NCI-H2171 treated with DMSO at 0.1 percent for 48 hours (cell line): ENCODE data around the gene NFATC1.

Source experiments
- DNase-seq: peaks from one replicate; lab custom pipeline; 2025; lab: John Stamatoyannopoulos, UW

NFATC1 gene

DNA sequence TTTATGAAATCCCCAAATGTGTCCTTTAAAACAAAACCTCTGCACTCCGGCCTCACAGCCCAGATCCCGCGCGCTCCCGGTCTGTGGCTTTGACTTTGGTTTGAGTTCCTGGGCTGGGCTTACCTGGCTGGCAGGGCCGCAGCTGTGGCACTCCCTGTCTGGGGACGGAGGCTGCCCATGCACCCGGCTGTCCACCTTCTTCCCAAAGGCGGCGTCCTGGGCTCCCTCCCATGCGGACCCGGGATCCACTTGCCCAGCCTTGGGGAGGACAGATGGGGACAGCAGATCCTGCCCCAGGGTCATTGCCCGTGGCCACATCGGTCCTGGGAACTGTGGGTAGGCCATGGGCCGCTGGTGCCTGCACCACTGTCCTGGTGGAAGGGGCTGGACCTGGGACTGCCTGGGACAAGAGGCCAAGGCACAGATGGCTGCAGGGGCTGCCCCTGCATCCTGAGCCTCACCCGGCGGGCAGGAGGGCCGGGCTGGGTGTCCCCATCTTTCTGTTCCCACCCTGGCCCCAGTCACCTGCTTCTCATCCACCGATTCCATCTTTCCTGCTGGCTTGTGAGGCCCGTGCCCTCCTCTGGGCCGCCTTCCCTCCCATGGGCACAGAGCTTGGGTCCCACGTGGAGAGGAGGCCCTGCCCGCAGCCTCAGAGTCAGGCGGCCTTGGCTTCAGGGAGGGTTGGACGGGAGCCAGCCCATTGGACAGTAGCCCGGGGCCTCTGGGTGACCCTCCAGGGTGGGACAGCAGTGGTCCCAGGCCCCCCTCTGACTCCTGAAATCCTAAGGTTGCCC lies 27.7 kb downstream of the NFATC1 start:
- no peak for DNase-seq

DNA sequence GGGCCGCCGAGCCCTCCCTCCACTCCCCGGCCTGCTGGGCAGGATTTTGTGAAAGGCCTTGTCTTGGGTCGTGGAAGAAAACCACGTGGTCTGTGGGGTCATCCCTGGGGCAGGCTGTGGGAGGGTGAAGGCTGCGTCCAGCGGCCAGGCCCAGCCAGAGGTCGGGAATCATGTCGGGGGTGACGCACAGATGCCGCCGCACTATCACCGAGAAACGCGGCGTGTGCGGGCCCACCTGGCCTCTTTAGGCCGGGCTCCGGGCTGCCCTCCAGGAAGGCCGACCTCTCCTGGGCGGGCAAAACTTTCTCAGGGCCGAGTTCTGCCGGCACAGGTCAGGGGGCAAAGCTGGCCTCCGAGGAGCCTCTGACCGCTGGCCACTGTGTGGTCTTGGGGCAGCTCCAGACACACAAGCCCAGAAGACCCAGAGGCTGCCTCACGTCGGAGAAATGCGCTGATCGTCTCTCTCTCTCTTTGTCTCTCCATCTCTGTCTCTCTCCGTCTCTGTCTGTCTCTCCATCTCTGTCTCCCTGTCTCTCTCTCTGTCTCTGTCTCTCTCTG lies 28.4 kb downstream of the NFATC1 start:
- no peak for DNase-seq

- no peak for DNase-seq
These were observed 29.3 kb downstream of the NFATC1 start for GRCh38 chr18:79424880-79425568.

DNA sequence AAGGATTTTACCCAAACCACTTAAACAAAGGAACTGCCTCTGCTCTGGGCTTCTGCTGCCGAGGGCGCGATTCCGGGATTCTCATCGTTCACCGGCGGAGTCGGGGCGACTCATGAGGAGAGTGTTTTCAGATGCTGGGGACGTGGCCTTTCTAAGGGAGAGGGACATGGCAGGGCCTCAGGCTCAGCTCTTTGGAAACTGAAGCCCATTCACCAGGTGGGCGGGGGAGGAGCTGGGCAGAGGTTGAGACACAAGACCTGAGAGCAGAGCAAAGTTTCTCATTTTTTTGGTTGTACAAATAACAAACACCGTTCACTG lies 29.8 kb downstream of the NFATC1 start:
- DNase-seq: no peak

DNA sequence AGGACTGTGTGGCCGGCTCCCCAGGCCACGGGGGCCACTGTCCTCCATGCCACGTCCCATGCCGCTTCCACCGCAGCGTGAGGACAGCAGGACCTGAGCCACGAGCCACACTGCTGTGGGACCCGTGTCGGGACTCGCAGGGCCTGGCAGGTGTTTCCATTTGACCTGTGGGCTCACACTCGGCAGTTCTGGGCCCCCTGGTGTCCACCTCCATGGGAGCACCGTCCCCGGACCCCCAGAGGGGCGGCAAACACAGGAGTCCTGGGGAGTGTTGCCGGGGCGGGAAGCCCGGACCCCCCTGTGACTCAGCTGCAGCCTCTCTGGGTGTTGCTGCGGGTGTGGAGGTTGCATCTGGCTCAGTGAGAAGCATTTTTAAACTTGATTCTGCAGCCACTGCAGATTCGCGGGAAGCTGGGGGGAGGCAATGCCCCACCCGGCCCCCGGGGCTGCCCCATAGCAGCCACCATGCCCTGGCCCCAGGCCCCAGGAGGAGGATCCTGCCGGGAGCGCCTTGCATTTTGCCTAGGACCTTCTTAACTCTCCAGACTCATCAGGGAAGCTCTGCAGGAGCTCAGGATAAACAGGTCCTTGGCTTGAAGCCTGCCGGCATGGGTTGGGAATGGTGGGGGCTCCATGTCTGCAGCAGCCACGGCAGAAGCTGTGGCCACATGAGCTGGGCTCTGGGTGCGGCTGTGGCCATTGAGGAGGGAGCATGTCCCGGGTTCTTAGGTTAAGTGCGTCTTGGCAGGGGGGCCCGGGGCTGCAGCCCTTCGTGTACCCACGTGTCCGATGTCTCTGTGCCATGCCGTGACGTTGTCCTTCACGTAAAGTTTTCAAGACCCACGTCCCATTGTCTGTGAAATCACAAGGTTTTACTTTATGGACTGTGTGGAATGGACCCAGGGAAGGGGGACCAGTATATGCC lies 30.9 kb downstream of the NFATC1 start:
- DNase-seq: no peak

GRCh38 chr18:79427368-79428225 lies 31.9 kb downstream of the NFATC1 start:
- DNase-seq: no peak

GRCh38 chr18:79428287-79428686 lies 32.6 kb downstream of the NFATC1 start:
- no peak for DNase-seq

- no peak for DNase-seq
These were observed 33.7 kb downstream of the NFATC1 start for GRCh38 chr18:79429381-79429780.

DNA sequence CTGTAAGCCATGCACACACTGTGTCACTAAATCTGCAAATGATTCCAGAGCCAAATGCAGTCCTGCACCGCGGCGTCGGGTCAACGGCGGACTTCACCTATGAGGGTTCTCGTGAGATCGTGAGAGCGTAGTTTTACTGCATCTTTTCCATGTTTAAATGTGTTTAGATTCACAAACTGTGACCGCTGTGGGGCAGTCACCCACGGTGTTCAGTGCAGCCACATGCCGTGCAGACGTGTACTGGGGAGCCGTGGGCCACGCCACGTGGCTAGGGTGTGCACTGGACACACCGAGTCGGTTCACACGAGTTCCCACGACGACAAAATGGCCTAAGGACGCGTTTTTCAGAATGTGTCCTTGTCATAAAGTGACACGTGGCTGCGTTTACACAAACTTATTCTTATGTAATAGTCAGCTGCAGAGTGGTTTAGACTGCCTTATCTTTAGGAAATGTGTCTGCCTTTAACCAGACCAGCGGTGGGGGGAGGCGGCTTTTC lies 34.1 kb downstream of the NFATC1 start:
- DNase-seq: no peak

- DNase-seq: no peak
These were observed 36.8 kb downstream of the NFATC1 start for GRCh38 chr18:79432376-79433120.

DNA sequence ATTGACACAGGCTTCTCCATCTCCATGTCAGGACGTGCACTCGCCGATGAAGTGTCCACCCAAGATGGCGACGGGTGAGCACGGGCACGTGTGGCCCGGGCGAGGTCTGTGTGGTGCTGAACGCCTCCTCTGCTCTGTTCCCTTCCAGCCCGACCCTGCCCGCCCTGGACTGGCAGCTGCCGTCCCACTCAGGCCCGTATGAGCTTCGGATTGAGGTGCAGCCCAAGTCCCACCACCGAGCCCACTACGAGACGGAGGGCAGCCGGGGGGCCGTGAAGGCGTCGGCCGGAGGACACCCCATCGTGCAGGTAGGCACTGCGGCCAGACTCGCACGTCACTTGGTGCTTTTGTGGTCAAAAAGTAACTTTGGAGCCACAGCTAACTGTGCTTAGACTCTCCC lies 37.7 kb downstream of the NFATC1 start:
- DNase-seq: no peak

- DNase-seq: peak; percentile 20
These were observed 39.1 kb downstream of the NFATC1 start for GRCh38 chr18:79434607-79435401.

DNA sequence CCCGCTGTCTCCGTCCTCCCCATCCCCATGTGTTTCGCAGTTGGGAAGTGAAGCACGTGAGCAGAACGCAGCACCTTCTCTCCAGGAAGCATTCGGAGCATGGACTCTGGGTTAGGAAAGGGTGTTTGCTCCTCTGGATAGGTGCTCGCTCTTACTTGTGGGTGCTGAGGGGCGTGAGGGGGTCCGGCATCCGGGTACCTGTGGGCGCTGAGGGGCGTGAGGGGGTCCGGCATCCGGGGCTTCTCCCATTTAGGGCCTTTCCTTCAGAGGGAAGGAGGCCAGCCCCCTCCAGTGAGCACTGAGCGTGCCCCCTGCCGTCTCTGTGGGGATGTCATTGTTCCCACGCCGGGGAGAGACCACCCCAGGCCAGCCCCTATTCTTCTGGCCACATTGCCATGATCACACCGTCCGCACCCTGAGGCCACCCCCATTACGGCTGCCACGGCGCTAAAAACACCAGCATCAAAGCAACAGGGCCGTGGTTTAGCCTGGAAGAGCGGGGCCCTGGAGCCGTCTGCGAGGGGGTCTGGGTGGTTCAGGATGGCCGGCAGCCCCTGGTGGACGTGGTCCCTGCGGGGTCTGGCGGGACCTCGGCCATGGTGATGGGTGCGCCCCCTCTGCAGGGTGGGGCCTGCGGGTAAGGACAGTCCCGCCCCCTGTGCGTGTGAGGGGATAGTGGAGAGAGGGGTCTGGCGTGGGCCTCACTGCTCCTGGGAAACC lies 41.0 kb downstream of the NFATC1 start:
- DNase-seq: no peak

GRCh38 chr18:79438089-79438897 lies 42.6 kb downstream of the NFATC1 start:
- no peak for DNase-seq

DNA sequence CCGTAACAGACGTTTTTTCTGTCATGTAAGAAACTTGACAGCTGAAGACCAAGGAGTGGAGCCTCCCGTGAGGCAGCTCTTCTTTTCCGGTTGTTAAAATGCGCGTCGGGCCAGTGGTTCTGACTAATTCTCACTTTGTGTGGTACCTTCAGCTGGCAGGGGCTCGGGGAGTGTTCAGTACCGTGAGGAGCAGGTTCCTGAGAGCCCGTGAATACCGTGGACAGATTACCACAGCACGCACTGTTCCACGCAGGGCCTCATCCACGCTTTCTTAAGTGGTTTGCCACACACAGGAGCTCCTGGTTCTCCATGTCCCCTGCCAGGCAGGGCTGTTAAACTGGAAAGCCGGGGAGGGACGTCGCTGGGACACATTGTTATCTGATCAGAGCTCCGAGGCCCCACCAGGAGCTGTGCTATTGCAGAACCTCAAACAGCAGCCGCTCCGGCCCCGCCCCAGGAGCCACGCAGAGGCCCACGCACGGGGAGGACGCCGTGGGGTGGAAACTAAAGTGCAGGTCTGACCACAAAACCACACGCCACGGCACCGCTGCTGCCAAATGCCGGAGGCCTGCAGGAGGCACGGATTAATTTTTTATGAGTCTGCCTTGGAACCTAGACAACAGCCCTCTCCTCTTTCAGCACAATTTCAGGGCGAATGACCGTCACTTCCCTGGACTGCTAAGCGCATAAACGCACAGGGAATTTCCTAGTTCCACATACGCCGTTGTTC lies 43.3 kb downstream of the NFATC1 start:
- DNase-seq: no peak

DNA sequence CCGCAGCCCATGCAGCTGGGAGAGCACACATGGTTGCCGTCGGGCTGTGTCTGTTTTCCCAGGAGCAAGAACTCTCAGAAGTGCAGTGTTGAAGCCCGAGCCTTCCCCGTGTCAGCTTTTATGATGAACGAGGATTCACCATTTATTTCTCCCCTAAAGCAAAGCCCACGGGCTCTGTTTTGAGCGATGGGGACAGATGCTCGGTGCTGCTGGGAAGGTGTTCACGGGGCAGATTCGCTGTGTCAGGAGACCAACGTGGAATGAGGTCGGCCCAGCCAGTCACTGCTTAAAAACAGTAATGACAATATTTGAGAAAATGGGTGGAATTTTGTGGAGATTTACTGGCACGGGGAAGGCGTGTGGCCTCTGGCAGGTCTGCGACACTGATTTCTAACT lies 43.9 kb downstream of the NFATC1 start:
- no peak for DNase-seq

DNA sequence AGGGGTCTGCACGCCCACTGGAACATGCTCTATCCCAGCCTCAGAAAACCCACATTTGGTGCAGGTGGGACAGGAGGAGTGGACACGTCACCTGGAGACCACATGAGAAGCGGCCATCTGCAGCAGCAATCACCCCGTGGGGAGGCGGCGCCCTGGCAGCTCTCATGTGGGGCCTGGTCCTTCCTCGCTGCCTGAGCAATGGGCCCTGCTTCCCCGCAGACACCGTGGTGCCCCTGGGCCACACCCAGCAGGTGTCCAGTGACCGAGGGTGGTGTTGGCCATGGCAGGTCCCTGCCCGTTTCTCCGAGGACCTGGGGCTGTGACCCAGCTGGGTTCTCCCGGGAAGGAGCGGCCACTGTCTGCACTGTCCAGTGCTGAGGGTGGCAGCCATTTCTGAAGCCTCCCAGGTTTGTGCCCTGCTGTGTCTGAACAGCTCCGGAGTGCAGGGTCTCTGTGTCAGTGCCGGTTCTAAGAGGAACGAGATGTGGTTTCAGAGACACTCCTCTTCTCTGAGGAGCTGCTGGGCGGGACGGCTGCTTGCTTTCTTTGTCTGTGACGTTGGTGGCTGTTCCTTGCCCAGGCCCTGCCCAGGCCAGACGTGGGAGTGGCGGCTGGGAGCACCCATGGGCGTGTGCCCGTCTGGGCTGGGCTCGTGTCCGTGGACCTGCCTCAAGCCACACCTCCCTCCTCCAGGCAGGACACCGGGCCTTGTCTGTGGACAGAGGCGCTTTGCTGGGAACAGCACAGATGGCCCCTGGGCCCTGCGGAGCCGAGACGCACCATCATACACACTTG lies 44.8 kb downstream of the NFATC1 start:
- DNase-seq: no peak
